Activated naive CD4-positive, alpha-beta T cell treated with anti-CD3 and anti-CD28 coated beads for 36 hours (primary cell): ENCODE results near the gene SRGAP3. TPM values are rescaled to one million over a fixed set of nuclear protein-coding genes. Genes with fewer than 3 reads are reported as not detected.

Source experiments
- CTCF ChIA-PET: fragments of 350-600 bp; sonication (Branson Sonifier 250); formaldehyde crosslinking; loops from one replicate; lab custom pipeline; 2021; ENCODE audit warnings: antibody characterized with exemption; lab: Charles Lee
- DNase-seq: peaks from one replicate; pipeline ENCODE4 v3.0.0-alpha.2; 2020
- H3K27ac Mint-ChIP-seq: one replicate; pipeline ENCODE4 v1.8.0; 2021; ENCODE audit warnings: mild to moderate bottlenecking, mixed read lengths
- H3K27me3 Mint-ChIP-seq: one replicate; pipeline ENCODE4 v1.8.0; 2021; ENCODE audit warnings: low read depth, mixed read lengths
- H3K36me3 Mint-ChIP-seq: one replicate; pipeline ENCODE4 v1.8.0; 2021; ENCODE audit warnings: low read depth, mixed read lengths
- H3K4me1 Mint-ChIP-seq: one replicate; pipeline ENCODE4 v1.8.0; 2021; ENCODE audit warnings: low read depth, mixed read lengths
- H3K4me3 Mint-ChIP-seq: one replicate; pipeline ENCODE4 v1.8.0; 2021; ENCODE audit warnings: mild to moderate bottlenecking, moderate library complexity, mixed read lengths
- H3K9me3 Mint-ChIP-seq: one replicate; pipeline ENCODE4 v1.8.0; 2021; ENCODE audit warnings: mixed read lengths
- intact Hi-C: fragments of 100-400 bp; cut with micrococcal nuclease; formaldehyde crosslinking; loops from one replicate; pipeline ENCODE4 v1.15.1; 2023
- total RNA-seq, 2 experiments: library from RNA; stranded (reverse); gene quantifications; one replicate each; pipeline ENCODE4 v1.2.3, GENCODE V29; 2021

Gene SRGAP3
- total RNA-seq, 2 experiments from 2014 or later: 2.4 to 2.5 TPM

- Mint-ChIP-seq H3K36me3 (peaks cover 4% of the 10 kb centered on the region), H3K4me1 (no peaks in the 10 kb centered on the region), H3K27me3 (no peaks in the 10 kb centered on the region), H3K9me3 (peaks cover 8% of the 10 kb centered on the region), H3K4me3 (no peak overlapping the region), H3K27ac (no peak overlapping the region)
- intact Hi-C loops: loop anchor here (10.0 kb wide), 1 partner anchor 295 kb away; the partner anchor contains the start of gene OXTR
- no peak for DNase-seq
- CTCF ChIA-PET: interaction anchor here (0.7 to 1.2 kb wide), 2 partner anchors 59 to 444 kb away, joined by 3 read pairs; no protein-coding TSS in a partner anchor
Observed at GRCh38 chr3:9059489-9060400, 189.7 kb downstream of the SRGAP3 start.

GRCh38 chr3:9056581-9056980 is 192.9 kb downstream of the SRGAP3 start:
- Mint-ChIP-seq H3K27me3 (no peaks in the 10 kb centered on the region), H3K27ac (no peak overlapping the region)
- intact Hi-C loops: no loop called here

GRCh38 chr3:9047452-9048346 is 201.7 kb downstream of the SRGAP3 start:
- H3K4me1 Mint-ChIP-seq: no peaks in the 10 kb centered on the region
- no peaks in the 10 kb centered on the region for H3K9me3 Mint-ChIP-seq
- CTCF ChIA-PET: interaction anchor here (0.5 to 0.8 kb wide), 3 partner anchors 17 to 455 kb away, joined by 3 to 4 read pairs (median 3); no protein-coding TSS in a partner anchor
- H3K36me3 Mint-ChIP-seq: peaks cover 3% of the 10 kb centered on the region
- DNase-seq: no peak
- H3K27me3 Mint-ChIP-seq: no peaks in the 10 kb centered on the region
- intact Hi-C loops: no loop called here
- no peak overlapping the region for H3K27ac Mint-ChIP-seq
- H3K4me3 Mint-ChIP-seq: no peak overlapping the region

More at GRCh38 chr3:9056581-9056980, 192.9 kb downstream of the SRGAP3 start:
- peaks cover 1% of the 10 kb centered on the region for H3K9me3 Mint-ChIP-seq
- no peak overlapping the region for H3K4me3 Mint-ChIP-seq
- DNase-seq: no peak
- H3K36me3 Mint-ChIP-seq: peaks cover 5% of the 10 kb centered on the region
- CTCF ChIA-PET: no interaction called here
- no peaks in the 10 kb centered on the region for H3K4me1 Mint-ChIP-seq

GRCh38 chr3:9045371-9045770 is 204.1 kb downstream of the SRGAP3 start:
- Mint-ChIP-seq H3K27me3 (no peaks in the 10 kb centered on the region), H3K4me1 (no peaks in the 10 kb centered on the region), H3K36me3 (no peaks in the 10 kb centered on the region), H3K27ac (no peak overlapping the region), H3K4me3 (no peak overlapping the region), H3K9me3 (no peaks in the 10 kb centered on the region)
- CTCF ChIA-PET: interaction anchor here (0.6 kb wide), 1 partner anchor 155 kb away, joined by 8 read pairs; no protein-coding TSS in a partner anchor
- intact Hi-C loops: no loop called here
- DNase-seq: no peak

GRCh38 chr3:9043063-9043462 is 206.4 kb downstream of the SRGAP3 start:
- CTCF ChIA-PET: no interaction called here
- H3K9me3 Mint-ChIP-seq: no peaks in the 10 kb centered on the region
- no peak overlapping the region for H3K4me3 Mint-ChIP-seq

GRCh38 chr3:9041626-9042025 is 207.8 kb downstream of the SRGAP3 start:
- intact Hi-C loops: no loop called here
- CTCF ChIA-PET: interaction anchor here (0.6 kb wide), 1 partner anchor 272 kb away, joined by 3 read pairs; no protein-coding TSS in a partner anchor
- H3K36me3 Mint-ChIP-seq: no peaks in the 10 kb centered on the region

More at GRCh38 chr3:9043063-9043462, 206.4 kb downstream of the SRGAP3 start:
- Mint-ChIP-seq H3K27me3 (no peaks in the 10 kb centered on the region), H3K4me1 (no peaks in the 10 kb centered on the region), H3K36me3 (no peaks in the 10 kb centered on the region), H3K27ac (no peak overlapping the region)
- no peak for DNase-seq
- intact Hi-C loops: no loop called here

GRCh38 chr3:9040996-9041395 is 208.4 kb downstream of the SRGAP3 start:
- no peak overlapping the region for H3K27ac Mint-ChIP-seq
- H3K4me1 Mint-ChIP-seq: no peaks in the 10 kb centered on the region
- H3K27me3 Mint-ChIP-seq: no peaks in the 10 kb centered on the region
- CTCF ChIA-PET: interaction anchor here (1.1 kb wide), 1 partner anchor 53 kb away, joined by 4 read pairs; no protein-coding TSS in a partner anchor
- H3K36me3 Mint-ChIP-seq: no peaks in the 10 kb centered on the region
- DNase-seq: no peak
- H3K4me3 Mint-ChIP-seq: no peak overlapping the region
- H3K9me3 Mint-ChIP-seq: no peaks in the 10 kb centered on the region
- intact Hi-C loops: no loop called here

More at GRCh38 chr3:9041626-9042025, 207.8 kb downstream of the SRGAP3 start:
- no peak for DNase-seq
- H3K4me1 Mint-ChIP-seq: no peaks in the 10 kb centered on the region
- H3K4me3 Mint-ChIP-seq: no peak overlapping the region
- no peak overlapping the region for H3K27ac Mint-ChIP-seq
- no peaks in the 10 kb centered on the region for H3K27me3 Mint-ChIP-seq
- no peaks in the 10 kb centered on the region for H3K9me3 Mint-ChIP-seq

GRCh38 chr3:9037144-9037711 is 212.2 kb downstream of the SRGAP3 start:
- no peak overlapping the region for H3K4me3 Mint-ChIP-seq
- H3K36me3 Mint-ChIP-seq: no peaks in the 10 kb centered on the region
- CTCF ChIA-PET: no interaction called here
- DNase-seq: no peak
- H3K27ac Mint-ChIP-seq: no peak overlapping the region
- no peaks in the 10 kb centered on the region for H3K4me1 Mint-ChIP-seq
- intact Hi-C loops: no loop called here
- no peaks in the 10 kb centered on the region for H3K9me3 Mint-ChIP-seq
- H3K27me3 Mint-ChIP-seq: no peaks in the 10 kb centered on the region

- H3K4me3 Mint-ChIP-seq: no peak overlapping the region
- no peaks in the 10 kb centered on the region for H3K36me3 Mint-ChIP-seq
- no peaks in the 10 kb centered on the region for H3K9me3 Mint-ChIP-seq
- intact Hi-C loops: no loop called here
- no peaks in the 10 kb centered on the region for H3K4me1 Mint-ChIP-seq
- H3K27ac Mint-ChIP-seq: no peak overlapping the region
- CTCF ChIA-PET: no interaction called here
- no peaks in the 10 kb centered on the region for H3K27me3 Mint-ChIP-seq
- DNase-seq: no peak
Observed at GRCh38 chr3:9036404-9037131, 212.9 kb downstream of the SRGAP3 start.

- no peaks in the 10 kb centered on the region for H3K27me3 Mint-ChIP-seq
- intact Hi-C loops: loop anchor here (2.0 kb wide), 1 partner anchor 267 kb away; no protein-coding TSS in a partner anchor
Observed at GRCh38 chr3:9035961-9036360, 213.5 kb downstream of the SRGAP3 start.

GRCh38 chr3:9035473-9035872 is 214.0 kb downstream of the SRGAP3 start:
- CTCF ChIA-PET: interaction anchor here (0.9 to 1.4 kb wide), 2 partner anchors 49 to 268 kb away, joined by 3 to 4 read pairs; no protein-coding TSS in a partner anchor
- DNase-seq: no peak
- intact Hi-C loops: loop anchor here (2.0 kb wide), 1 partner anchor 267 kb away; no protein-coding TSS in a partner anchor

More at GRCh38 chr3:9035961-9036360, 213.5 kb downstream of the SRGAP3 start:
- Mint-ChIP-seq H3K36me3 (no peaks in the 10 kb centered on the region), H3K4me1 (no peaks in the 10 kb centered on the region), H3K27ac (no peak overlapping the region), H3K9me3 (no peaks in the 10 kb centered on the region), H3K4me3 (no peak overlapping the region)
- CTCF ChIA-PET: interaction anchor here (1.4 kb wide), 1 partner anchor 267 kb away, joined by 4 read pairs; no protein-coding TSS in a partner anchor
- no peak for DNase-seq

More at GRCh38 chr3:9035473-9035872, 214.0 kb downstream of the SRGAP3 start:
- H3K9me3 Mint-ChIP-seq: no peaks in the 10 kb centered on the region
- H3K36me3 Mint-ChIP-seq: no peaks in the 10 kb centered on the region
- no peak overlapping the region for H3K4me3 Mint-ChIP-seq
- no peak overlapping the region for H3K27ac Mint-ChIP-seq
- H3K4me1 Mint-ChIP-seq: no peaks in the 10 kb centered on the region
- no peaks in the 10 kb centered on the region for H3K27me3 Mint-ChIP-seq
